Breast epithelium (tissue), 4 donors: ENCODE measurements around the gene TBCCD1. TPM values are rescaled to one million over a fixed set of nuclear protein-coding genes. Genes with fewer than 3 reads are reported as not detected.

Source experiments
- DNase-seq, 2 donors: peaks; one replicate each; pipeline ENCODE4 v3.0.0-alpha.2; 2019; ENCODE audit warnings: low spot score in 2 of 2
- H3K27ac ChIP-seq, 2 donors: fragments of 200-600 bp; sonication (generic) in 1 of 2; one replicate each; pipeline ENCODE4 v1.5.1; 2016 to 2019; ENCODE audit warnings: mild to moderate bottlenecking in 1 of 2
- H3K27me3 ChIP-seq, 2 donors: fragments of 200-600 bp; sonication (generic) in 1 of 2; one replicate each; pipeline versions ENCODE4 v1.5.1 to v1.6.0; 2017 to 2019; ENCODE audit warnings: control low read depth in 1 of 2, mild to moderate bottlenecking in 1 of 2
- H3K36me3 ChIP-seq: fragments of 200-600 bp; one replicate; pipeline ENCODE4 v1.5.1; 2019
- H3K4me1 ChIP-seq, 2 donors: fragments of 200-600 bp; sonication (generic); one replicate each; pipeline ENCODE4 v1.5.1; 2016 to 2019; ENCODE audit warnings: control low read depth in 1 of 2
- H3K4me3 ChIP-seq, 3 donors: fragments of 200-600 bp; sonication (generic); 1 replicate in 2 of 3; 2 replicates in 1 of 3; pipeline ENCODE4 v1.5.1; 2016 to 2019; ENCODE audit warnings: mild to moderate bottlenecking in 3 of 3, moderate library complexity in 2 of 3
- H3K9me3 ChIP-seq, 2 donors: fragments of 200-600 bp; sonication (generic) in 1 of 2; one replicate each; pipeline ENCODE4 v1.5.1; 2016 to 2019; ENCODE audit warnings: control low read depth in 1 of 2
- CTCF ChIP-seq, 3 donors: fragments of 450-650 bp; IDR thresholded peaks; one replicate each; pipeline ENCODE4 v1.5.1; 2016 to 2017; ENCODE audit warnings: antibody characterized with exemption in 3 of 3, mild to moderate bottlenecking in 3 of 3, moderate library complexity in 3 of 3
- POLR2A ChIP-seq: fragments of 450-650 bp; IDR thresholded peaks from one replicate; pipeline ENCODE4 v1.6.1; 2016; ENCODE audit warnings: antibody characterized with exemption, mild to moderate bottlenecking, moderate library complexity
- POLR2AphosphoS5 ChIP-seq, 3 donors: sonication (generic); formaldehyde crosslinking; IDR thresholded peaks; one replicate each; pipeline ENCODE4 v1.6.1; 2017; ENCODE audit warnings: antibody characterized with exemption in 3 of 3
- intact Hi-C: fragments of 100-400 bp; cut with DNase I; formaldehyde crosslinking; loops from one replicate; pipeline ENCODE4 v1.15.1; 2023; ENCODE audit warnings: low total_unique reads
- total RNA-seq, 3 donors: library from RNA; depleted of rRNA; stranded (reverse); fragments of >200 nt; gene quantifications; one replicate each; pipeline ENCODE4 v1.1.0, GENCODE V29; 2016

The TBCCD1 gene
- total RNA-seq, 3 donors from 2014 or later: 15.0 to 19.6 (median 17.4) TPM

GRCh38 chr3:186511702-186512101 lies 55.4 kb downstream of the TBCCD1 start:
- H3K27ac ChIP-seq: no peak overlapping the region
- H3K4me1 ChIP-seq: no peaks in the 10 kb centered on the region
- no peak for TF ChIP-seq POLR2AphosphoS5 (IDR thresholded peaks at IDR 0.05)
- TF ChIP-seq POLR2A: no peak
- TF ChIP-seq CTCF (IDR thresholded peaks at IDR 0.05): no peak
- peaks cover 0 to 2% of the 10 kb centered on the region in 2 donors for H3K27me3 ChIP-seq
- no peak for DNase-seq
- H3K36me3 ChIP-seq: no peaks in the 10 kb centered on the region
- H3K9me3 ChIP-seq: no peaks in the 10 kb centered on the region
- intact Hi-C loops: no loop called here
- H3K4me3 ChIP-seq: no peak overlapping the region

GRCh38 chr3:186511245-186511644 lies 55.9 kb downstream of the TBCCD1 start:
- intact Hi-C loops: no loop called here
- peaks cover 0 to 5% of the 10 kb centered on the region in 2 donors for H3K27me3 ChIP-seq
- H3K36me3 ChIP-seq: no peaks in the 10 kb centered on the region
- H3K27ac ChIP-seq: no peak overlapping the region
- DNase-seq: no peak
- no peaks in the 10 kb centered on the region for H3K4me1 ChIP-seq
- no peak overlapping the region for H3K4me3 ChIP-seq
- no peaks in the 10 kb centered on the region for H3K9me3 ChIP-seq
- TF ChIP-seq POLR2A (no peak), POLR2AphosphoS5 (IDR thresholded peaks at IDR 0.05) (no peak), CTCF (IDR thresholded peaks at IDR 0.05) (no peak)

GRCh38 chr3:186510374-186511079 lies 56.6 kb downstream of the TBCCD1 start:
- TF ChIP-seq CTCF (IDR thresholded peaks at IDR 0.05) (no peak), POLR2AphosphoS5 (IDR thresholded peaks at IDR 0.05) (no peak), POLR2A (no peak)
- H3K27me3 ChIP-seq: peaks cover 0 to 5% of the 10 kb centered on the region in 2 donors
- H3K4me3 ChIP-seq: no peak overlapping the region
- no peak for DNase-seq
- intact Hi-C loops: no loop called here
- H3K27ac ChIP-seq: no peak overlapping the region
- H3K4me1 ChIP-seq: no peaks in the 10 kb centered on the region
- no peaks in the 10 kb centered on the region for H3K36me3 ChIP-seq
- no peaks in the 10 kb centered on the region for H3K9me3 ChIP-seq

- Histone ChIP-seq H3K27me3 (peaks cover 0 to 5% of the 10 kb centered on the region in 2 donors), H3K36me3 (no peaks in the 10 kb centered on the region), H3K27ac (no peak overlapping the region), H3K4me3 (no peak overlapping the region), H3K9me3 (no peaks in the 10 kb centered on the region), H3K4me1 (no peaks in the 10 kb centered on the region)
- TF ChIP-seq CTCF (IDR thresholded peaks at IDR 0.05): no peak
- TF ChIP-seq POLR2AphosphoS5 (IDR thresholded peaks at IDR 0.05): no peak
- TF ChIP-seq POLR2A: no peak
- intact Hi-C loops: no loop called here
- DNase-seq: no peak
Measured at GRCh38 chr3:186509423-186509822, 57.7 kb downstream of the TBCCD1 start.

- TF ChIP-seq POLR2AphosphoS5 (IDR thresholded peaks at IDR 0.05): no peak
- TF ChIP-seq POLR2A: no peak
- no peak for TF ChIP-seq CTCF (IDR thresholded peaks at IDR 0.05)
- intact Hi-C loops: no loop called here
- H3K4me3 ChIP-seq: no peak overlapping the region
- peaks cover 0 to 5% of the 10 kb centered on the region in 2 donors for H3K27me3 ChIP-seq
- no peaks in the 10 kb centered on the region for H3K4me1 ChIP-seq
- DNase-seq: no peak
- H3K27ac ChIP-seq: no peak overlapping the region
- H3K9me3 ChIP-seq: no peaks in the 10 kb centered on the region
- H3K36me3 ChIP-seq: no peaks in the 10 kb centered on the region
Measured at GRCh38 chr3:186506857-186507256, 60.3 kb downstream of the TBCCD1 start.
